Activated CD4-positive, alpha-beta T cell treated with anti-CD3 and anti-CD28 coated beads, Interleukin-2, amount 10 ng/mL, durations not matched to agents 24 days and 14 days (primary cell): ENCODE results near the gene MAGEA4. TPM values are rescaled to one million over a fixed set of nuclear protein-coding genes. Genes with fewer than 3 reads are reported as not detected.
"Not testable (repeated sequence)": the region's sequence is repeated elsewhere in the genome, so short reads cannot be mapped to it uniquely, and the experiment has no call there.

ENCODE experiments used
- DNase-seq: peaks from one replicate; pipeline ENCODE4 v3.0.0; 2022
- H3K27ac Mint-ChIP-seq: one replicate; pipeline ENCODE4 v1.8.0; 2022; ENCODE audit warnings: mild to moderate bottlenecking, mixed read lengths
- H3K27me3 Mint-ChIP-seq: one replicate; pipeline ENCODE4 v1.8.0; 2022; ENCODE audit warnings: mixed read lengths
- H3K36me3 Mint-ChIP-seq: one replicate; pipeline ENCODE4 v1.8.0; 2022; ENCODE audit warnings: low read depth, mild to moderate bottlenecking, mixed read lengths
- H3K4me1 Mint-ChIP-seq: one replicate; pipeline ENCODE4 v1.8.0; 2021; ENCODE audit warnings: mixed read lengths
- H3K4me3 Mint-ChIP-seq: one replicate; pipeline ENCODE4 v1.8.0; 2022; ENCODE audit warnings: mild to moderate bottlenecking, moderate library complexity, mixed read lengths
- H3K9me3 Mint-ChIP-seq: one replicate; pipeline ENCODE4 v1.8.0; 2021; ENCODE audit warnings: mixed read lengths
- intact Hi-C: fragments of 100-400 bp; cut with micrococcal nuclease; formaldehyde crosslinking; loops from one replicate; pipeline ENCODE4 v1.15.1; 2023
- total RNA-seq: library from RNA; stranded (reverse); gene quantifications from 2 replicates; pipeline ENCODE4 v1.2.3, GENCODE V29; 2022

The MAGEA4 gene
- total RNA-seq, 1 donor from 2014 or later: not detected

GRCh38 chrX:151912221-151912620, 468 bp upstream of the MAGEA4 start:
- Mint-ChIP-seq H3K4me3 (no peak overlapping the region), H3K27me3 (no peaks in the 10 kb centered on the region), H3K36me3 (no peaks in the 10 kb centered on the region), H3K27ac (no peak overlapping the region), H3K4me1 (no peaks in the 10 kb centered on the region), H3K9me3 (no peaks in the 10 kb centered on the region)
- DNase-seq: no peak
- intact Hi-C loops: no loop called here

GRCh38 chrX:151918736-151919135, 6.0 kb downstream of the MAGEA4 start:
- H3K27ac Mint-ChIP-seq, H3K4me1 Mint-ChIP-seq, H3K27me3 Mint-ChIP-seq, H3K4me3 Mint-ChIP-seq, DNase-seq, H3K36me3 Mint-ChIP-seq, intact Hi-C loops, H3K9me3 Mint-ChIP-seq: not testable (repeated sequence)

- Mint-ChIP-seq H3K9me3 (no peaks in the 10 kb centered on the region), H3K27ac (no peak overlapping the region), H3K4me1 (no peaks in the 10 kb centered on the region), H3K36me3 (no peaks in the 10 kb centered on the region), H3K4me3 (no peak overlapping the region), H3K27me3 (no peaks in the 10 kb centered on the region)
- no peak for DNase-seq
- intact Hi-C loops: no loop called here
Observed at GRCh38 chrX:151919610-151920009, 6.9 kb downstream of the MAGEA4 start.

DNA sequence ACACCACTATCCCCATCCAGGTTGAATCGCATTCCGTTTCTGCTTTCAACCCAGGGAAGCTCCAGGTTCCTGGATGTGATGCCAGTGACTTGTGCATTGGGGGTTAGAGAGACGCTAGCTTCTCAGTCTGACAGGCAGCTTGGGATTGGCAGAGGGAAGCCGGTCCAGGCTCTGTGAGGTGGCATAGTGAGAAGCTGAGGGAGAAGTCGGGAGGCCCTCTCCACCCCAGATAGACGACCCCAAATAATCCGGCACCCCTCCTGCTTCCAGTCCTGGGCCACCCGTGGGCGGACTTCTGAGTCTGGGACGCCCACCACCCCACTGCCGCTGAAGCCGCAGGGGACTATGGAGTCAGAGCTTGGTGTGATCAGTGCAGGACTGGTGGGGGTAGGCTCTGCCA, 7.4 kb downstream of the MAGEA4 start:
- no peak for DNase-seq
- Mint-ChIP-seq H3K27me3 (no peaks in the 10 kb centered on the region), H3K4me1 (no peaks in the 10 kb centered on the region), H3K4me3 (no peak overlapping the region), H3K27ac (no peak overlapping the region), H3K9me3 (no peaks in the 10 kb centered on the region), H3K36me3 (no peaks in the 10 kb centered on the region)
- intact Hi-C loops: no loop called here

GRCh38 chrX:151920530-151920929, 7.8 kb downstream of the MAGEA4 start:
- Mint-ChIP-seq H3K4me1 (no peaks in the 10 kb centered on the region), H3K27ac (no peak overlapping the region), H3K9me3 (no peaks in the 10 kb centered on the region), H3K27me3 (no peaks in the 10 kb centered on the region), H3K4me3 (no peak overlapping the region), H3K36me3 (no peaks in the 10 kb centered on the region)
- intact Hi-C loops: no loop called here
- DNase-seq: no peak

- no peaks in the 10 kb centered on the region for H3K4me1 Mint-ChIP-seq
- no peaks in the 10 kb centered on the region for H3K36me3 Mint-ChIP-seq
Observed at GRCh38 chrX:151921292-151921691, 8.6 kb downstream of the MAGEA4 start.

DNA sequence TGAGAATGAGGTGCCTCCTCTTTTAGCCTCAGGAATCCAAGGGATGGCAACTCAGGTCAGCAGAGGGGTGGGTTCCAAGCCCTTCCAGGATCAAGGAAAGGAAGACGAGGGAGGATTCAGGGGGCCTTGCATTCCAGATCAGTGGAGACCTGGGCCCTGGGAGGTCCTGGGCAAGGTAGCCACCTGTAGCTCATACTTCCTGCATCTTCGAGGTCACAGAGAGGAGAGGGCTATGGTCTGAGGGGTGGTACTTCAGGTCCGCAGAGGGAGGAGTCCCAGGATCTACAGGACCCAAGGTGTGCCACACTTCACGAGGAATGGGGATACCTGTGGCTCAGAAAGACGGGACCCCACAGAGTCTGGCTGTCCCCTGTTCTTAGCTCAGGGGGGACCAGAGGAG, 9.2 kb downstream of the MAGEA4 start:
- Mint-ChIP-seq H3K27ac (no peak overlapping the region), H3K9me3 (no peaks in the 10 kb centered on the region), H3K27me3 (no peaks in the 10 kb centered on the region), H3K36me3 (no peaks in the 10 kb centered on the region), H3K4me3 (no peak overlapping the region), H3K4me1 (no peaks in the 10 kb centered on the region)
- no peak for DNase-seq
- intact Hi-C loops: no loop called here

More at GRCh38 chrX:151921292-151921691, 8.6 kb downstream of the MAGEA4 start:
- no peaks in the 10 kb centered on the region for H3K27me3 Mint-ChIP-seq
- DNase-seq: no peak
- no peaks in the 10 kb centered on the region for H3K9me3 Mint-ChIP-seq
- H3K27ac Mint-ChIP-seq: no peak overlapping the region
- no peak overlapping the region for H3K4me3 Mint-ChIP-seq
- intact Hi-C loops: no loop called here

GRCh38 chrX:151922692-151923091, 10.0 kb downstream of the MAGEA4 start:
- Mint-ChIP-seq H3K9me3 (no peaks in the 10 kb centered on the region), H3K27ac (no peak overlapping the region), H3K36me3 (no peaks in the 10 kb centered on the region), H3K4me3 (no peak overlapping the region), H3K27me3 (no peaks in the 10 kb centered on the region), H3K4me1 (no peaks in the 10 kb centered on the region)
- intact Hi-C loops: no loop called here
- no peak for DNase-seq

DNA sequence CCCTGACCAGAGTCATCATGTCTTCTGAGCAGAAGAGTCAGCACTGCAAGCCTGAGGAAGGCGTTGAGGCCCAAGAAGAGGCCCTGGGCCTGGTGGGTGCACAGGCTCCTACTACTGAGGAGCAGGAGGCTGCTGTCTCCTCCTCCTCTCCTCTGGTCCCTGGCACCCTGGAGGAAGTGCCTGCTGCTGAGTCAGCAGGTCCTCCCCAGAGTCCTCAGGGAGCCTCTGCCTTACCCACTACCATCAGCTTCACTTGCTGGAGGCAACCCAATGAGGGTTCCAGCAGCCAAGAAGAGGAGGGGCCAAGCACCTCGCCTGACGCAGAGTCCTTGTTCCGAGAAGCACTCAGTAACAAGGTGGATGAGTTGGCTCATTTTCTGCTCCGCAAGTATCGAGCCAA, 11.0 kb downstream of the MAGEA4 start:
- no peaks in the 10 kb centered on the region for H3K27me3 Mint-ChIP-seq
- no peaks in the 10 kb centered on the region for H3K4me1 Mint-ChIP-seq
- H3K36me3 Mint-ChIP-seq: no peaks in the 10 kb centered on the region
- DNase-seq: no peak
- intact Hi-C loops: no loop called here
- H3K9me3 Mint-ChIP-seq: no peaks in the 10 kb centered on the region
- H3K4me3 Mint-ChIP-seq: no peak overlapping the region
- no peak overlapping the region for H3K27ac Mint-ChIP-seq

GRCh38 chrX:151929126-151929525, 16.4 kb downstream of the MAGEA4 start:
- H3K4me3 Mint-ChIP-seq: no peak overlapping the region

GRCh38 chrX:151935358-151935757, 22.7 kb downstream of the MAGEA4 start:
- intact Hi-C loops: no loop called here
- H3K4me3 Mint-ChIP-seq: no peak overlapping the region
- H3K4me1 Mint-ChIP-seq: no peaks in the 10 kb centered on the region
- no peaks in the 10 kb centered on the region for H3K9me3 Mint-ChIP-seq
- H3K27ac Mint-ChIP-seq: no peak overlapping the region
- H3K27me3 Mint-ChIP-seq: no peaks in the 10 kb centered on the region
- no peak for DNase-seq
- no peaks in the 10 kb centered on the region for H3K36me3 Mint-ChIP-seq

More at GRCh38 chrX:151929126-151929525, 16.4 kb downstream of the MAGEA4 start:
- Mint-ChIP-seq H3K36me3 (no peaks in the 10 kb centered on the region), H3K4me1 (no peaks in the 10 kb centered on the region), H3K27ac (no peak overlapping the region), H3K27me3 (no peaks in the 10 kb centered on the region), H3K9me3 (no peaks in the 10 kb centered on the region)
- DNase-seq: no peak
- intact Hi-C loops: no loop called here

DNA sequence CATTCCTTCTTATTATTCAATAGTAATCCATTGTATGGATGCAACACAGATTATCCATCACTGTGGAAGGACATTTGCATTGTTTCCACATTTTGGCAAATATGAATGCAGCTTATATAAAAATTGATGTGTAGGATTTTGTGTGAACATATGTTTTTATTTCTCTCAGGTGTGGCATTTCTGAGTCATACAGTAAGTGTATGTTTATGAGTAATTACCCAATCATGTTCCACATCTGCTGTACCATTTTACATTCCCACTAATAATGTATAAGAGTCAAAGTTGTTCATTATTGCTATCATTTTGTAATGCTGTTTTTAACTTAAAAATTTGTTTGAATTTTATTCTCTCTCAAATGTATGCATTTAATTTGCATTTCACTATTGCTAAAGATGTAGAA, 25.5 kb downstream of the MAGEA4 start:
- no peak for DNase-seq
- Mint-ChIP-seq H3K27me3 (no peaks in the 10 kb centered on the region), H3K36me3 (no peaks in the 10 kb centered on the region), H3K9me3 (no peaks in the 10 kb centered on the region), H3K27ac (no peak overlapping the region), H3K4me3 (no peak overlapping the region), H3K4me1 (no peaks in the 10 kb centered on the region)
- intact Hi-C loops: no loop called here

GRCh38 chrX:151954730-151955129, 42.0 kb downstream of the MAGEA4 start:
- Mint-ChIP-seq H3K4me1 (no peaks in the 10 kb centered on the region), H3K27me3 (no peaks in the 10 kb centered on the region), H3K36me3 (no peaks in the 10 kb centered on the region), H3K4me3 (no peak overlapping the region), H3K9me3 (no peaks in the 10 kb centered on the region), H3K27ac (no peak overlapping the region)
- intact Hi-C loops: no loop called here
- no peak for DNase-seq

DNA sequence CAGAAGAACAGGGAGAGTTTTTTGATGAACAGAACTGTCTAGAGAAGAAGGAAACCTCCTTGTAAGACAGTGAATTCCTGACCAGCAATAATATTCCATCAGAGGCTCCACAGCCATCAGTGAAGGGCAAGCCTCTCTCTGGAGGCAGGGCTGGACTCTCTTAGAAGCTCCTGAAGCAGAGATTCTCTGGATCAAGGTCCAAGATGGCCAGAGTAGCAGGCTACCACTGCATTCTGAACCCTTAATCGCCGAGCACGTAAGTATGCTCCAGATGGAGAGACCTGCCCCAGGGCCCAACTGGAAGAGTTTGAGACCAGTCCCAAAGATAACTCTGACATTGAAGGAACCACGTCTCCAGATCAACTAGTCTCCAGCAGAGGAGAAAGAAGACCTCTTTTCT, 45.4 kb downstream of the MAGEA4 start:
- peaks cover 4% of the 10 kb centered on the region for H3K9me3 Mint-ChIP-seq
- H3K4me3 Mint-ChIP-seq: no peak overlapping the region
- intact Hi-C loops: no loop called here
- H3K27ac Mint-ChIP-seq: no peak overlapping the region
- DNase-seq: no peak
- no peaks in the 10 kb centered on the region for H3K4me1 Mint-ChIP-seq
- H3K27me3 Mint-ChIP-seq: no peaks in the 10 kb centered on the region
- H3K36me3 Mint-ChIP-seq: no peaks in the 10 kb centered on the region

GRCh38 chrX:151962034-151962433, 49.3 kb downstream of the MAGEA4 start:
- H3K4me3 Mint-ChIP-seq: no peak overlapping the region
- no peaks in the 10 kb centered on the region for H3K36me3 Mint-ChIP-seq
- no peak for DNase-seq
- intact Hi-C loops: no loop called here
- H3K9me3 Mint-ChIP-seq: peaks cover 4% of the 10 kb centered on the region
- no peaks in the 10 kb centered on the region for H3K27me3 Mint-ChIP-seq
- H3K4me1 Mint-ChIP-seq: no peaks in the 10 kb centered on the region
- H3K27ac Mint-ChIP-seq: no peak overlapping the region
